Umbilical cord (tissue), 2 donors: ENCODE measurements around the gene PLLP. TPM values are rescaled to one million over a fixed set of nuclear protein-coding genes. Genes with fewer than 3 reads are reported as not detected.
A peak's percentile ranks its signal among the peaks of the same experiment; 100 is the strongest.

Experiments used
- DNase-seq: peaks from one replicate; pipeline ENCODE4 v3.0.0-alpha.2; 2015; ENCODE audit warnings: low spot score
- total RNA-seq: library from RNA; depleted of rRNA; stranded (reverse); fragments of >200 nt; gene quantifications from one replicate; pipeline ENCODE4 v1.2.3, GENCODE V29; 2014; ENCODE audit warnings: low replicate concordance; ENCODE audit not compliant: insufficient read depth

The PLLP gene
- total RNA-seq, 1 donor from 2014 or later = 0.24 TPM

DNA sequence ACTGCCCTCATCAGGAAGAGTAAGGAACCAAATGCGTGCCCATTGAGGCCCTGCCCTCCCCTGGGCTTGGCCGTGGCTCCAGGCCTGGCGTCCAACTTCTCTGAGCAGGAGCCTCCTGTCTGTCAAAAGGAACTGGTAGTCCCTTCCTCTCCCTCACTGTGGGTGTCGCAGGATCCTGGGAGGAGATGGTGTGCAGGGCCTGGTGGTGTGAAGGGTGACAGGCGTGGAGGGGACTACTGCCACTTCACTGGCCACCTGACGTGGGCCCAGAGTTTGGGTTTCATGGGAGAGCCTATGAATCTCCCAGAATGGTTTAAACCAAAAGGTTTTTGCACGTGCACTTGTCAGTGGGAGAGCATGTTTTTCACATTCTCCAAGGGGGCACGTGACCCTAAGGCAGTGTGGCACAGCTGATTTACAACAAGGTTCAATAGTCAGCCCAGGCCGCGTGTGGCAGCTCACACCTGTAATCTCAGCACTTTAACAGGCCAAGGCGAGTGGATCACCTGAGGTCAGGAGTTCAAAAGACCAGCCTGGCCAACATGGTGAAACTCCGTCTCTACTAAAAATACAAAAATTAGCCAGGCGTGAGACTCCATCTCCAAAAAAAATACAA, 26.9 kb downstream of the PLLP start:
- DNase-seq = no peak

- DNase-seq = no peak
Observed at GRCh38 chr16:57256601-57257395, 27.7 kb downstream of the PLLP start.

DNA sequence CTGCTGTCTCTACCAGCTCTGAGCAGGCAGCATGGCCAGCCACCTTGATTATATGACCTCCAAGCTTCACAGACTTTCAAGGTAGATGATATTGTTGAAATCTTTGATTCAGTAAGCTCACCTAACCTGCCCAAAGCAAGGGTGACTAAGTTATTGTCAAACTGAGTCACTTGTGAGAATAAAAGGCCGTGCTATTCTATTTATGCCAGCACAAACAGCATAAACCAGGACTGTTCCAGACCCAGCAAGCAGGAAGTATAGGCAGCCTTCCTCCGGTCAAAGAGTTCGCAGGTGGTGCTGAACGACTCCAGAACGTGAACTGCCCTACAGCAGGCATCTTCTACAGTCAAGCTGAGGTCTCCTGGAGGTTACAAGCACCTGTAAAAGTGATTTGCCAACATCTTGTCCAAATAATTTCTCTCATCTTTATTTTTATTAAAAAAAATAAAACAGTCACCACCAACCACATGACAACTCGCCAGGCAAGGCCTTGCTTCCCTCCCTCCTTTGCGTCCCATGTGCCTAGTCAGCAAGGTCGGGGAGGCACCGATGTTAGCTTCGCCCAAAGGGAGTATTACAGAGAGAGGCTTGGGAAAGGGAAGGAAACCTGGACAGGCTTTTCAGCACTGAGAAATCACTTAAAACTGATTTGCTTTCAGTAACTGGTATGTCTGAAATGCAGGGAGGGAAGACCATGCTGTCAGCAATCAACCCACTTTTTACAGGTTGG, 28.6 kb downstream of the PLLP start:
- no peak for DNase-seq

DNA sequence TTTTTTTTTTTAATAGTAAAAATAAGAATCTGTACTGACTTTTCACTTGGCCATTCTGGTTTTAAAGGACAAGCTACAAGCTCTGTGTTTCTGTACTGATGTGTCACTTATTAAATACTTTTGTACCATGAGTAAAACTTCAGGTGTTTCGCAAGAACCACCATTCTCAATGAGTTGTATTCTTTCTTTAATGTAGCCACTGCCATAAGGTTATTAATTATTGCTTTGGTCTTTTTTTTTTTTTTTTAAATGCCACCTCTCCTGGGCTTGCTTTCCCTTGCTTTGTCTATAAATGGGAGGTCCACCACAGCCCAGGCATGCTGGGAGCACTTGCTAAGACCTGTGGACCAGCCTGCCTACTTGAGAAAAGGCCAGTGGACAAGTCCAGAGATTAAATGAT, 31.0 kb downstream of the PLLP start:
- no peak for DNase-seq

DNA sequence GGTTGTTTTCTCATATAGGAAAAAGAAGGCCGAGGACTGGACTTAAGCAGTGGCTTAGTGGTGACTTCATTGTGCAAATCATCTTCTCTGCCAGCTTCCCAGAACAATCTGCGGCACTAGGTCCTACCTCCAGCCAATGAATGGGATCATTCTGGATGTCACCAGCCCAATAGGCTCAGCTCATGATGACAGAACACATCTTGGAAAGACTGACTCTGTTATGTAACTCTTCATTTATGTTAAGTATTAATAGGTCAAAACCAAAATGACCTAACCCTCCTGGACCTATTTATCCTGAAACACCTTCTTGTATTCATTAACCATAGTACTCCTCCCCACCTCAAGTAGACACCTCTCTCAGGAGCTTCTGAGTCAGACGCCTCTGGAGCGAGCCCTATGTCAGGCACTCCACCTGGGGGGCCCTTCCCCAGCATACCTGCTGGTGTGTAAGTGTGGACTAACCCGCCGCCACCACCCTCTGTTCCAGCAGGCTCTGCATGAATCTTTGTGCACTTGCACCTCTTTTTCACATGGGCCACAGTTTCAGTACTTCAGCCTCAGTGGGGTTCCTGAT, 32.2 kb downstream of the PLLP start:
- DNase-seq = no peak

GRCh38 chr16:57251352-57251751, 33.1 kb downstream of the PLLP start:
- no peak for DNase-seq

DNA sequence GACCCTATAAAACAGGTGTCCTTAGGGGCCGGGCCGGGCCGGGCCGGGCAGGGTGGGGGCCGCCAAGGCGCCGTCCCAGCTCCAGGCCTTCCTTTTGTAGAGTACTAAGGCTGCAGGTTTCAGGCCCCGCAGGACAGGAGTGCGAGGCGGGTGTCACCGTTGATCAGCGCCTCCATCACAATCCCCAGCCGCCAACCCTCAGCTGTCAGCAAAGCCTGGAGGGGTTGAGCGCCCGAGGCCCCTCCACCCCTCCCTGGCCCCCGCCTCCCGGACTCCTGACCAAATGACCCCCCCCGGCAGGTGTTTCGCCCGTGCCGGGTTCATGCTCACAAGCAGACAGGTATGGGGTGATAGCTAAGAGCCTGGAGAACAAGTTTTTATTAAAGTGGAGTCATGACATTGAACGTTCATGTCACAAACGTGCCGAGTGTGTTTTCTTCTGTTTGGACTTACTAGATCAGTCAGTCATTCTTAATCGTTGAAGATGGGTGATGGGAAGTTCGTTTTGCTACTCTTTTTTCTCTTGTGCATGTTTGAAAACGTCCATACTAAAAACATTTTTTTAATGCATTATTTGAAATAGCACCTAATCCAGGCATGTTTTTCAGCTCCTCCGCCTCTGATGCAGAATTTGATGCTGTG, 38.9 kb downstream of the PLLP start:
- no peak for DNase-seq

GRCh38 chr16:57244767-57245471, 39.6 kb downstream of the PLLP start, which contains the start of gene ARL2BP:
Gene ARL2BP (plus strand): TSS chr16:57245259. CDS start chr16:57245368, 109 bp downstream.
- peak; percentile 99 for DNase-seq

DNA sequence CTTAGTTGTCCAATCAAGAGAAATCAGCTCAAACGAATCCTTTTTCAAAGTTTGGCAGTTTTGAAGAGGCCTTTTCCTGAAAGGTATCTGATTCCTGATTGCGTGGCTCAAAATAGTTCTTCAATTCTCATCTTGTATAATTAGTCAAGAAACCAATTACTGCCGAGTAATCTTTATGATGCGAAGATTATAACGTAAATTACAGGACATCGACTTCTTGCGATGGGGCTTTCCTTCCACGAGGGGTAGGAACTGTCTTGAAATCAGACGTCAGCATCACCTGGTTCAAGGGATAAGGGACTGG, 40.1 kb downstream of the PLLP start:
- DNase-seq = no peak

- DNase-seq = no peak
Observed at GRCh38 chr16:57242650-57243049, 41.8 kb downstream of the PLLP start.

DNA sequence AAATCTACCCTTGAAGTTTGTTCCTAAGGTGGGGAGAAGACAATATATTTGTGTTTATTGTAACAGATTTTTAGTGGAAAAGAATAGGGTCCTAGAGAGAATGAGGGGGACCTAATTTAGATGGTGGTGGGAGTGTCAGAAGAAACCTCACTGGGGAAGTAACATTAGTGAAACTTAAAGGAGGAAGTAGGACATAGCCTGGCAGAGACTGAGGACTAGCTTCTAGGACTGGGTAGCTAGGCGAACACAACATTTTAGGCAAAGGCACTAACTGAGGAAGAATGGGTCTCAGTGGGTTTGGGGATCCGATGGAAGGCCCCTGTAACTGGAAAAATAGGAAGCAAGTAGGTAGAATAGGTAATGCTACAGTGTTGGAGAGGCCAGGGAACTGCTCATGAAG, 43.6 kb downstream of the PLLP start:
- DNase-seq = no peak

- no peak for DNase-seq
Observed at GRCh38 chr16:57239107-57239506, 45.4 kb downstream of the PLLP start.

DNA sequence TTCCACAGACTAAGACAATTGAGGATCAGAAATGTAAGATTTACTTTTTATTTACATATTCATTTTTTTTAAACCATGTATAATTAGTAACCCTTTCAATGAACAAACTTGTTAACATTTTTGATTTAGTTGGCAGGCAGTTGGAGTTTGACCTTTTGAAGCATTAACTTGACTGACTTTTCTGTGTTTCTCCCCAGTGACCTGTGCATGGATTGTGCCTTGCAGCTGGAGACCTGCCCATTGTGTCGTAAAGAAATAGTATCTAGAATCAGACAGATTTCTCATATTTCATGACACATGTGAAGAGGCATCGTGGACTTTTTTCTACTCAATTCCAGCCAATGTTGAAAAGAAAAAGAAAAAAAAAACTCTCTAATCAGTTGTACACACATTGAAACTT, 45.8 kb downstream of the PLLP start:
- DNase-seq = no peak

DNA sequence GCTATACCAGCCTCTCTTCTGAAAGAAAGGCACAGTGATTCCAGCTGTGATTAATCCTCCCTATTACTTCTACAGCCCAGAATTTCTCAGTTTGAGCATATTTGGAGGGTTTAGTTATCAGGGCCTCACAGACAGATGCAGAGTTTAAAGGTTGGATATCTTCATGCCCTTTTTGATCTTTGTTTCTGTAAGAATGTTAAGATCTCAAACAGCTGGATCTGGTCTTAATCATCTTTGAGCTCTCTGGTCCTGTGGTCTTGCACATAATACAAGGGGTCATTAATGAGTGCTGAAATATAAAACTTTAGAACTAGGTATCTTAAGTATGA, 48.5 kb downstream of the PLLP start:
- peak; percentile 90 for DNase-seq

DNA sequence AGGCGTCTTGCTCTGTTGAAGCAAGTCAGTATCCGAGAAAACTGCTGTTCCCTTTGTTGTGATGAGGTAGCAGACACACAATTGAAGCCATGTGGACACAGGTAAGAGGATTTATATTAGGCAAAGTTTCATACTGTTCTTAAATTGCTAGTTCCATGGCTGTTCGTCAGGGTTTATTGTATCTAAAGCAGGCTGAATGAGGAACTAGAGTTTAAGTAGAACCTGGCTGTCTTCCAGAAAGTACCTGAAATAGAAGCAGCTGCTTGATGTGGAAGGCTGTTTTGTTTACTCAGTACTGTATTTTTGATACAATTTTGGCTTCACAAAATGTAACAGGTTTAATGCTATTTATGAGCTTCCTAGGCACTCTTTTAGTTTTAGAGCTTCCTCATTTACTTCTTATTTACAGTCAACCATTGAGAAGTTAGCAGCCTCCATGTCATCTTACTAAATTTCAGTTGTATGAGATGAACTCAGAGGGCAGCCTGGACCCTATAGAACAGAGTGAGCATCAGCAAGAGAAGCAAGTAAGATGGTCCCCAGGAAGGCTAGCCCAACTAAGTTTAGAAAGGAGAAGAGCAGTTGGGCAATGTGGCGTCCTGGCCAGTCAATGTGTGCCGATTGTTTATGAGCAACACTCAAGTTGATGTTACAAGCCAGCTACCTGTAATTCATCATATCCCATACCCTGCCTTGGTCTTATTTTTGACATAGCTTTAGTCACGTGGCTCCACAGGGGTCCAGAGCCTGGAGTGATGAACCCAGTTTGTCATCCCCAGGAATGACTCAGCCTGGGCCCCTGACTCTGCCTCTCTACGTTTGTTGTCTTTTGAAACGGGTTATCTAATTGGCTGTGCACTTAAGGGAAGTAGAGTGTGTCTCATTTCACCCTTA, 49.1 kb downstream of the PLLP start:
- no peak for DNase-seq

- DNase-seq = no peak
Observed at GRCh38 chr16:57234707-57235092, 49.8 kb downstream of the PLLP start.

- peak; percentile 78 for DNase-seq
Observed at GRCh38 chr16:57233944-57234706, 50.3 kb downstream of the PLLP start.

DNA sequence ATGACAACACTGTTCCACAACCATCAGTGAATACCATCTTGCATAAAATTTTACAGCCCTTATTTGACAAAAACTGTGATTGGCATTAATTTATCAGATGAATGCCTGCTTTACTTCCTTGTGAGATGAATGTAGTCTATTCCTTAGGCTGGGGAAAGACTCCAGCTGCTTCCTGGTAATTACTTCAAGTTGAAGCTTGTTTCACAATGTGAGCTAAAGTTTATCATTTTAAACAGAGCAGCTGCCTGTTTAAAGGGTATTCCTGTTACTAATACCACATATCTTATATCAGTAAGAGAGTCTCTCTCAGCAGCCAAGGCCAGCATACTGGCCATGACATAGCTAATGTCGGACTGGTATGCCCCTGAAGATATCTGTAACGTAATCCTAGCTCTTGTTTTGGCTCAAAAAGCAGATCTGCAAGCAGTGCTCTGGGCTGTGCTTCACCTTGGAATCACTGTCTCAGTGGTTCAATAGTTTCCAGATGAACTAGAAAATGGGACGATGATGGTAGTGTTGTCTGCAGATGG, 52.6 kb downstream of the PLLP start:
- DNase-seq = peak; percentile 91

GRCh38 chr16:57229079-57229478, 55.4 kb downstream of the PLLP start:
- peak; percentile 47 for DNase-seq
